Measurements from ENCODE around the gene COMMD10. TPM values are rescaled to one million over a fixed set of nuclear protein-coding genes. Genes with fewer than 3 reads are reported as not detected.

Gene COMMD10
- total and polyA plus RNA-seq, 2 of the 8 experiments (the other 6 are each of a cell fraction or from before 2014, with no cell fraction given), result 16.5 to 43.4 TPM

DNA sequence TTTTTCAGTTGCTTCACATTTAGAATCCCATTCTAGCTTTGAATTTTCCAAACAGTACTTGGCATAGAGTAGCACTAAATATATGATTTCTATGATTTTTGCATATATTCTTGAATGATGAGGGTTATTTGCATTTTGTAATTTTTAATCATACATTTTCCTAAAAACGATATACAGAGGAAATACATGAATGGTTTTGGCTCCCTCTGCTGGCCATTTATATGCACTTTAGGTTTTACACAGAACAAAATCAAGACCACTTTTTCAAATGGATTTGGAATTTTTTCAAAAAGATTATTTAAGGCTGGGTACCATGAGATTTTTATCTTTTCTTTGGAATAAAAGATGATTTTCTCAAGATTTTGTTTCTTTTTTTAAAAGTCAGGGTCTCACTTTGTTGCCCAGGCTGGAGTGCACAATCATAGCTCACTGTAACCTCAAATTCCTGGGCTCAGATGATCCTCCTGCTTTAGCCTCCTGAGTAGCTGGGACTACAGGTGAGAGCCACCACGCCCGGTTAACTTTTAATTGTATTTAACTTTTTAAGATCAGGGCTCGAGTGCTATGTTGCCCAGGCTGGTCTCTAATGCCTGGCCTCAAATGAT lies 16.7 kb upstream of the COMMD10 start:
- ChIA-PET POLR2A (ENCODE audit: partially characterized antibody) (interaction anchor here (1.2 kb wide), 1 partner anchor 12 kb away, joined by 4 read pairs; no protein-coding TSS in a partner anchor), CTCF (ENCODE audit: partially characterized antibody) (interaction anchor here (0.5 to 3.6 kb wide), 34 partner anchors 9 to 760 kb away, joined by 3 to 21 read pairs (median 3); partner anchors contain the start of genes ARL14EPL and LVRN)
- Histone ChIP-seq H3K4me1 (replicated peaks in 1 of 4; ENCODE audit: control insufficient read depth in 3 of 4, insufficient read depth in 4 of 4, low read length in 3 of 4) (no peaks in the 10 kb centered on the region), H2AFZ (ENCODE audit: low read length) (no peak overlapping the region), H3K9me3 (ENCODE audit: insufficient read depth in 2 of 2, low read depth in 1 of 2, low read length in 1 of 2) (no peaks in the 10 kb centered on the region), H4K8ac (ENCODE audit: extremely low read depth, insufficient read depth, low read length) (no peak overlapping the region), H2BK12ac (ENCODE audit: low read depth, low read length) (no peak overlapping the region), H3K79me2 (ENCODE audit: control insufficient read depth in 1 of 2, insufficient read depth in 2 of 2, low read length in 2 of 2) (no peaks in the 10 kb centered on the region), H3K4ac (replicated peaks; ENCODE audit: insufficient read length, low read depth, low read length) (no peak overlapping the region), H3K36me3 (ENCODE audit: control insufficient read depth in 2 of 4, insufficient read depth in 4 of 4, low read length in 3 of 4) (no peaks in the 10 kb centered on the region), H3K14ac (ENCODE audit: insufficient read length) (no peak overlapping the region), H3K27ac (ENCODE audit: low read depth, low read length) (no peak overlapping the region), H3K9ac (replicated peaks in 1 of 4; ENCODE audit: extremely low read depth in 1 of 4, low read depth in 3 of 4, low read length in 3 of 4) (no peak overlapping the region), H3K27me3 (replicated peaks in 1 of 4; ENCODE audit: control insufficient read depth in 3 of 4, extremely low read depth in 1 of 4, insufficient read depth in 3 of 4, low read length in 3 of 4) (peaks cover 0 to 2% (median 0%) of the 10 kb centered on the region in 4 experiments; a peak in 1 of 7 replicates), H4K20me1 (replicated peaks in 1 of 2; ENCODE audit: control insufficient read depth in 1 of 2, insufficient read depth in 2 of 2, low read length in 2 of 2) (no peaks in the 10 kb centered on the region), H4K5ac (ENCODE audit: insufficient read length, low read depth, low read length) (no peak overlapping the region), H2AK5ac (ENCODE audit: low read depth, low read length) (no peak overlapping the region), H2BK15ac (ENCODE audit: low read length) (no peak overlapping the region), H3K56ac (replicated peaks; ENCODE audit: insufficient read length, low read depth, low read length) (no peak overlapping the region), H3K4me2 (ENCODE audit: insufficient read depth in 1 of 2, low read depth in 2 of 2, low read length in 2 of 2) (no peak overlapping the region), H4K91ac (replicated peaks; ENCODE audit: insufficient read length, low read length) (no peak overlapping the region), H2BK120ac (replicated peaks; ENCODE audit: low read depth, low read length) (no peak overlapping the region), H3K79me1 (ENCODE audit: low read depth, low read length) (no peaks in the 10 kb centered on the region), H2BK20ac (ENCODE audit: low read length) (no peak overlapping the region), H3K23me2 (ENCODE audit: low read depth, low read length) (no peaks in the 10 kb centered on the region), H3K18ac (ENCODE audit: extremely low read depth, low read length) (no peak overlapping the region), H2BK5ac (ENCODE audit: low read depth, low read length) (no peak overlapping the region), H3K23ac (ENCODE audit: insufficient read length) (no peak overlapping the region), H3K4me3 (ENCODE audit: extremely low read depth in 1 of 4, insufficient read depth in 2 of 4, low read depth in 3 of 4, low read length in 4 of 4) (no peak overlapping the region)
- peak; percentile 75 for FAIRE-seq
- DNase-seq (ENCODE audit: low read depth in 1 of 2, low spot score in 2 of 2), result no peak
- TF ChIP-seq RAD21 (IDR thresholded peaks at IDR 0.05 in 1 of 2, conservative IDR thresholded peaks at IDR 0.05 in 1 of 2; ENCODE audit: low read depth in 2 of 2, low read length in 2 of 2) (peak; percentile 66 to 78), CTCF (IDR thresholded peaks at IDR 0.05; ENCODE audit: control extremely low read depth in 1 of 3, insufficient read depth in 1 of 3, low read depth in 1 of 3, low read length in 3 of 3) (peak in 2 of 3 experiments; percentile 33 to 54; a peak in 2 of 4 replicates), HDAC2 (IDR thresholded peaks at IDR 0.05; ENCODE audit: borderline replicate concordance in 1 of 2, low read depth in 2 of 2, low read length in 2 of 2) (no peak), POLR2AphosphoS5 (IDR thresholded peaks at IDR 0.05; ENCODE audit: low read depth, low read length) (no peak)
- WGBS, 2 experiments (ENCODE audit: extremely low coverage in 1 of 2, insufficient coverage in 1 of 2, insufficient read length in 1 of 2, insufficient replicate concordance in 2 of 2, low coverage in 1 of 2, low lambda C conversion rate in 2 of 2, missing lambda C conversion rate in 1 of 2), result 49% methylated on average over 4 of the region's 4 CpGs; no CpG with 5 or more reads in 1 of the 2 experiments

Data from H1 (cell line).